ENCODE measurements around the gene SH3GLB2. TPM values are rescaled to one million over a fixed set of nuclear protein-coding genes. Genes with fewer than 3 reads are reported as not detected.

The SH3GLB2 gene
- total and polyA plus RNA-seq, 10 of the 15 experiments (the other 5 are each of a cell fraction or from before 2014, with no cell fraction given): 0.21 to 61.3 (median 30.8) TPM

- Histone ChIP-seq H3K9ac (ENCODE audit: control insufficient read depth, insufficient read depth, low read length) (no peak overlapping the region), H3K79me2 (ENCODE audit: control insufficient read depth, insufficient read depth, low read length) (peaks cover 5% of the 10 kb centered on the region)
- no TSS peak for BruUV-seq (replicated peaks)
These were observed 6.1 kb downstream of the SH3GLB2 start for GRCh38 chr9:129022037-129022436.

More at GRCh38 chr9:129022037-129022436, 6.1 kb downstream of the SH3GLB2 start:
- Histone ChIP-seq H3K27me3 (replicated peaks in 1 of 2; ENCODE audit: control insufficient read depth in 2 of 2, insufficient read depth in 2 of 2, low read length in 1 of 2) (no peaks in the 10 kb centered on the region), H4K20me1 (ENCODE audit: control insufficient read depth, insufficient read depth) (no peaks in the 10 kb centered on the region), H3K4me3 (no peak overlapping the region), H3K36me3 (ENCODE audit: control insufficient read depth in 2 of 2, insufficient read depth in 2 of 2, low read length in 1 of 2) (no peaks in the 10 kb centered on the region), H3K4me1 (ENCODE audit: control insufficient read depth, insufficient read depth, low read length) (peaks cover 3% of the 10 kb centered on the region), H3K4me2 (ENCODE audit: control insufficient read depth, insufficient read depth) (no peak overlapping the region), H2AFZ (ENCODE audit: control insufficient read depth, low read depth, low read length) (no peak overlapping the region), H3K27ac (ENCODE audit: control insufficient read depth, insufficient read depth) (no peak overlapping the region), H3K9me3 (replicated peaks; ENCODE audit: control insufficient read depth, insufficient read depth, low read length) (no peaks in the 10 kb centered on the region)
- ChIA-PET SMC1A (ENCODE audit: uncharacterized antibody, unreplicated experiment) (no interaction called here), RAD21 (ENCODE audit: unreplicated experiment) (no interaction called here), CTCF (interaction anchor here (0.7 to 1.0 kb wide), 3 partner anchors 9 to 158 kb away, joined by 3 to 5 read pairs (median 3); no protein-coding TSS in a partner anchor), POLR2A (interaction anchor here (0.7 to 1.6 kb wide), 3 partner anchors 59 to 79 kb away, joined by 3 to 4 read pairs (median 3); partner anchors contain the start of gene DOLPP1)
- FAIRE-seq: no peak
- TF ChIP-seq POU2F2 (IDR thresholded peaks at IDR 0.05; ENCODE audit: borderline replicate concordance, low read depth, low read length) (no peak), REST (IDR thresholded peaks at IDR 0.05; ENCODE audit: low read depth, low read length) (no peak), TCF12 (IDR thresholded peaks at IDR 0.05; ENCODE audit: low read depth, low read length) (no peak), CHD4 (IDR thresholded peaks at IDR 0.05) (no peak), CTCF (IDR thresholded peaks at IDR 0.05 in 2 of 3, conservative IDR thresholded peaks at IDR 0.05 in 1 of 3; ENCODE audit: control insufficient read depth in 2 of 3, extremely low read depth in 1 of 3, insufficient read depth in 1 of 3, low read depth in 3 of 3, low read length in 3 of 3) (no peak), ELK1 (IDR thresholded peaks at IDR 0.05; ENCODE audit: low read depth, low read length) (no peak), FOXK2 (IDR thresholded peaks at IDR 0.05) (no peak), SMARCA5 (IDR thresholded peaks at IDR 0.05) (no peak), ZNF24 (IDR thresholded peaks at IDR 0.05) (no peak), IKZF1 (conservative IDR thresholded peaks at IDR 0.05) (no peak), MXI1 (IDR thresholded peaks at IDR 0.05; ENCODE audit: low read depth, low read length) (no peak)
- ATAC-seq: no peak
- in situ Hi-C loops (cut with MboI): no loop called here
- no peak for DNase-seq (ENCODE audit: low read depth, low spot score)
- intact Hi-C loops (cut with micrococcal nuclease; ENCODE audit: unreplicated experiment): no loop called here
- WGBS (ENCODE audit: insufficient coverage, insufficient replicate concordance, low lambda C conversion rate, missing lambda C conversion rate): 93% methylated on average over 7 of the region's 9 CpGs
